HT-29 (cell line): Measurements from ENCODE around the gene SMTNL2. TPM values are rescaled to one million over a fixed set of nuclear protein-coding genes. Genes with fewer than 3 reads are reported as not detected.
"Not testable (repeated sequence)": the region's sequence is repeated elsewhere in the genome, so short reads cannot be mapped to it uniquely, and the experiment has no call there.

ENCODE experiments used
- DNase-seq: peaks from one replicate; pipeline ENCODE4 v3.0.0-alpha.2; 2015; ENCODE audit warnings: low spot score
- total RNA-seq: library from RNA; depleted of rRNA; stranded (reverse); fragments of >200 nt; shearing (Covaris generic); gene quantifications from 2 replicates; pipeline ENCODE4 v1.2.3, GENCODE V29; 2014

The SMTNL2 gene
- total RNA-seq, 1 experiment from 2014 or later, result not detected

DNA sequence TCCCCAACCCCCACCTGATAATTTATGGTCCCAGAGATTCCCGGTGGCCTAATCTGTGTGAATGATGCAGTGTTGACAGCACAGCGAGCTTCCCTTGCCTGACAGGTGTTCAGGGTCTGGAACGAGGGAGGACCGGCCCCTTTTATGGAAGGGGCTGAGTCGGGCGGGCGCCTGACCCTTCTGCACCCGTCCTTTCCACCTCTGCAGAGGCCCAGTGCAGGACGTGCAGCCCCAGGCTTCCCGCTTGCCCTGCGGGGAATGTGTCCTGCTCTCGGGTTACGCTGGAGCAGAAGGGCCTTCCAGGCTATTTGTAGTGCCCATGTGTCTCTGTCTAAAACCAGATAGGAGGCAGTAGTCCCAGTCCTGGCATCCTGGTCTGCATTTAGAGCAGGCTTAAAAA is 16.2 kb downstream of the SMTNL2 start:
- no peak for DNase-seq

DNA sequence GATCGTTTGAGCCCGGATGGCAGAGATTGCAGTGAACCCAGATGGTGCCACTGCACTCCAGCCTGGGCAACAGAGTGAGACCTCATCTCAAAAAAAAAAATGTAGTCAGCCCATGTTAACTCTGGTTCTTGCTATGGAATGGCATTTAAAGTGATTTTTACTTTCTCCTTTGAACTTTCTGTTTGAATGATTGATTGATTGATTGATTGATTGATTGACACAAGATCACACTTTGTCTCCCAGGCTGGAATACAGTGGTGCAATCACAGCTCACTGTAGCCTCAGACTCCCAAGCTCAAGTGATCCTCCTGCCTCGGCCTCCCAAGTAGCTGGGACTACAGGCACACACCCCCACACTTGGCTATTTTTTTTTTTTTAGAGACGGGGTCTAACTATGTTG is 17.0 kb downstream of the SMTNL2 start:
- no peak for DNase-seq

DNA sequence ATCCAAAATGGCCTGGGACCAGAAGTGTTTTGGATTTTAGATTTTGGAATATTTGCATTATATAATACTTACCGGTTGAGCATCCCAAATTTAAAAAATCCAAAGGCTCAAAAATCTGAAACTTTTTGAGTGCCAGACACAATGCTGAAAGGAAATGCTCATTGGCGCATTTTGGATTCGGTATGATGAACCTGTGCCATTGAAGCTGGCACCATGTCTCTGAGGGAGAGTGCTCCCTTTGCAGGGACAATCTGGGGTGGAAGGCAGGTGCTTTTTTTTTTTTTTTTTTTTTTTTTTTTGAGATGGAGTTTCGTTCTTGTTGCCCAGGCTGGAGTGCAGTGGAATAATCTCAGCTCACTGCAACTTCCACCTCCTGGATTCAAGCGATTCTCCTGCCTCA is 17.7 kb downstream of the SMTNL2 start:
- DNase-seq, result no peak

DNA sequence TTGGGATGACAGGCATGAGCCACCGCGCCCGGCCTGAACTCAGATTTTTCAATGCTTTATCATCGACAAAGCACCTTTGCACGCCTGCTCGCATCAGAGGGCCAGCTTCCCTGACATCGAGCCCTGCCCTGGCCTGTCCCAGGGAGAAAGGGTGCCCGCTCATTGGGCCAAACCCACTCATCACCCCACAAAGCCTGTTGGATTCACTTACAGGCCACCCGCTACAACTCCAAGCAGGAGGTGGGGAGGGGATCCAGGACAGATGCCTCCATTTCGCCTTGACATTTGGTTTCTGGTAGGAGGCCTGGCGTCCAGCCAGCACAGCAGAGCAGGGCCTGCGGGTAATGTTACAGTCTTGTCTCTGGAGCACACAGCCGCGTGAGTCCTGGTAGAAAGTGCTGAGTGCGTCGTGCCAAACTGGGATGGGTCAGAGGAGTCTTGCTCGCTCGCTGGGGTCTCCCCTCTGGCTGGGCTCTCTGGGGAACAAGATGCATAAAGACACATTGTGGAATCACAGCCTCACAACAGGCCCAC is 19.8 kb downstream of the SMTNL2 start:
- DNase-seq, result no peak

DNA sequence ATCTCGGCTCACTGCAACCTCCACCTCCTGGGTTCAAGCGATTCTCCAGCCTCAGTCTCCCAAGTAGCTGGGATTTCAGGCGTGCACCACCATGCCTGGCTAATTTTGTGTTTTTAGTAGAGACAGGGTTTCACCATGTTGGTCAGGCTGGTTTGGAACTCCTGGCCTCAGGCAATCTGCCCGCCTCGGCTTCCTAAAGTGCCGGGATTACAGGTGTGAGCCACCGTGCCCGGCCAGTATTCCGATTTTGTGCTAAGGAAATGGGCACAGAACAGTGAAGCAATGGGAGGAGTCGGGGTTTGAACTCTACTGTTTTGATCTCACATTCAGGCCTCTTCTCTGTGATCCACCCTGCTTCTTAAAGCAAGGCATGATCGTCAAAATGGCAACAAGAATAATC is 20.4 kb downstream of the SMTNL2 start:
- not testable (repeated sequence) for DNase-seq

DNA sequence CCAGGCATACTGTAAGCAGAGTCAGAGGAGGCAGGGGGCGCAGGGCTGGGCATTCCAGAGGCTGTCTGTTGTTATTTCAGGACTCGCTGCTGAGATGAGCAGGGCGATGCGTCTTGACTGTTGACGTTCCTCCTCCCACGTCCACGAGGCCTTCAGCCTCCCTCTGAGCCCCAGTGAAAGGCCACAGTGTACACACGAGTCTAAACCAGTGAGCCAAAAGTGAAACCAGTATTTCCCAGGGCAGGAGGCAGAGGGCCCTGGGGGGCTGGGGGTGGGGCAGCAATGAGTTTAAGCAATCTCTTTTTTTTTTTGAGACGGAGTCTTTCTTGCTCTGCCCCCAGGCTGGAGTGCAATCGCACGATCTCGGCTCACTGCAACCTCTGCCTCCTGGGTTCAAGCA is 21.5 kb downstream of the SMTNL2 start:
- DNase-seq, result no peak

DNA sequence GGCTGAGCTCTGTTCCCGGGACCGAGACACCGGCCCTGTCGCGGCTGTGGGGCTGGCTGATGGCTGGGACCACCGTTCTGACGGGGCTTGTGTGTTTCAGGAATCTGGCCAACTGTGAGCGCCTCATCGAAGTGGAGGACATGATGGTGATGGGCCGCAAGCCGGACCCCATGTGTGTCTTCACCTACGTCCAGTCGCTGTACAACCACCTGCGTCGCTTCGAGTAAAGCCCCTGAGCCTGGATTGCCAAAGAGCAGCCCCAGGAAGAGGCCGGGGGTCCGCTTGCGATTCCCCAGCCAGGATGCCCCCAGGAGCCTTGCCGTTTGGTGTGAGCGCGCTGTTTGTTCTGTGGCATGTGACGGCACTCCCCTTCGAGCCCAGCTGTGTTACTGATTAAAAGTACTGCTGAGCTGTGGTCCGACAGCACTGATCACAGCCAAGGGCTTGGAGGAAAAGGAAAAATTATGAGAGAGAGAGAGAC is 23.0 kb downstream of the SMTNL2 start:
- no peak for DNase-seq

DNA sequence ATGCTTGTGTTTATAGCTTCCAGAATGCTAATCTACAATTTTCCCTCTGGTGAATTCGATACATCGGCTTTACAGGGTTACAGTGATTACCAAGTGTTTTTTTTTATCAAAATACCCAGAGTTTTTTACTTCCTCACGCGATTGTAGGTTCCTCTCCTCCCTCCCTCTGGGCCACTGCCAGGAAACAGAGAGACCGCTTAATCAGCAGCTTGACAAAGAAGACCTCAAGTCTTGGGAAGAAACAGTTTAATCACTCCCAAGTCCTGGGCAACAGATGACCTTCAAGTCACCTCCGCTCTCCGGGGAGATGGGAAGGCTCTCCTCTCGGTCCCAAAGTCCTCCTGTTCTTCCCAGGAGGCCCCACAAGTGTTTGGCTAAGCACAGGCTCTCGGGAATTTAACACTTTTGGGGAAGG is 23.5 kb downstream of the SMTNL2 start:
- DNase-seq, result no peak

DNA sequence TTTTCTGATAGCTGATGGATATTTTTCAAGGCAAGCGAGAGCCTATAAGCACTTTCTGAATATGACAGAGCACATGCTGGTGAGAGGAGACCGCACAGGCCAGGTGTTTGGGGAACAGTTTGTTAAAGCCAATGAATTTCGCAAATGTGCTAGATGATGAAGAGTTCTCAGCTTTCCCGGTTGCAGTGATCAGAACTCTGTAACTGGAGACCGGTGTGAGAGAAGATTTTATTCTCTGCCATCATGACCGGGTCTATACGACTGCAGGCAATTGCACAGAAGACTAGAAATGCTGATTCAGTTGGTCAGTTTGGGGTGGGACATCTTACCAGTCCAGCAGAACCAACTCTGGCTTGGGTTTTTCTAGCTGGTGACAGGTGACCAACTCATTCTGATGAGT is 25.4 kb downstream of the SMTNL2 start:
- DNase-seq, result no peak

DNA sequence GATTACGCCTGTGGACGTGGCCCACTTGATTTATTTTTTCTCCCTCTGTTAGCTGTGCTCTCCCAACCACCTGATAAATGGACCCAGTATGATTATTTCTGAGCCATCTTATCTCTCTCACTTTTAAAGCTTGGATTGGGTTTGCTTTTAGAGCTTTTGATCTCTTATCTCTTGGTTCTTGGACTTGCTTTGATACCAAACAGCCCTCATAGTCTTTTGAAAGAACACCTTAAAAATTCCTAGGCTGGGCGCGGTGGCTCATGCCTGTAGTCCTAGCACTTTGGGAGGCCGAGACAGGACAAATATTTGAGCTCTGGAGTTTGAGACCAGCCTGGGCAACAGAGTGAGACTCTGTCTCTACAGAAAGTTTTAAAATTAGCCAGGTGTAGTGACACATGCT is 25.8 kb downstream of the SMTNL2 start:
- no peak for DNase-seq

DNA sequence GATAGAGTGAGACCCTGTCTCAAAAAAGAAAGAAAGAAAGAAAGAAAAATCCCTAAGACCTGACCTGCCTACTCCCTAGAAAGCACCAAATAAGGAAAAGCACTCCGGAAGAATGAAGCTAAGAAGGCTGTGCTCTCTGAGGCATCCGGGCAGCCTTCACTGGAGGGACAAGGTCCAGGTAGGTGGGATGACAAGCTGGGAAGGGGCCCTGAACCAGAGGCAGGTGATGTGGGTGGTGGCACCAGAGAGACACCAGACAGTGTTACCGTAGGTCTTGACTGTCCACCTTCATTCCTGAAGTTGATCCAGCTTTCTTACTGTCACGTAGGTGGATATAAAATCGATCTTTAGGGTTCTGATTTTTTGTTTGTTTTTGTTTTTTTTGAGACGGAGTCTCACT is 26.3 kb downstream of the SMTNL2 start:
- DNase-seq, result no peak

DNA sequence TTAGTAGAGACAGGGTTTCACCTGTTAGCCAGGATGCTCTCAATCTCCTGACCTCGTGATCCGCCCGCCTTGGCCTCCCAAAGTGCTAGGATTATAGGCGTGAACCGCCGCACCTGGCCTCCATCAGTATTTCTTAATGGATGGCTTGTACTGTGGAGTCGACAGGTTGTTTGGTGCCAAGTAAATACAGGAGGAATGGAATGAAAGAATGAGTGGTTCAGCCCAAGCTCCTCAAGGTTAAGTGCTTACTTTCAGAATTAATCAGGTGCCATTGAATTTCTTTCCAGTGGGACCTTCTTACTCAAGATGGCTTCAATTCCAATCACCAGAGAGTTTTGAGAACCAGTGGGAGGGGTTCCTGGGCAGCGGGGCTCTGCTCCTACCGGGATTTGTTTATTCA is 32.1 kb downstream of the SMTNL2 start:
- no peak for DNase-seq

DNA sequence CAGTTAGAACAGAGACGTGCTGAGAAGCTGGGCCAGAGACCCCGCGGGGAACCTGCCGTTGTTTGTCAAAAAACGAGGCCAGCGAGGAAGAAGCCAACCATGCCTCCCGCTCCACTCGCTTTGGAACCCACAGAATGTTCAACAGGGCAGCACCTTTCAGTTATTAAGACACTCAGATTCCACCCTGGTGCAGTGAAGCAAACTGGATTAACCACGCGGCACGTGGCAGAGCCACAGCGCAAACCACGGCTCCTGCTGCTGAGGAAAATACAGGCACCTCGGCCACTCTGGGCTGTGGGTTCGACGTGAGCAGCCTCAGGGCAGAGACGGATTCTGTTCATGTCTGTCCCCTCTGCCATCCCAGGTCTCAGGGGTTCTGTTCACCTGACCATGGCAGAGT is 32.8 kb downstream of the SMTNL2 start:
- no peak for DNase-seq

DNA sequence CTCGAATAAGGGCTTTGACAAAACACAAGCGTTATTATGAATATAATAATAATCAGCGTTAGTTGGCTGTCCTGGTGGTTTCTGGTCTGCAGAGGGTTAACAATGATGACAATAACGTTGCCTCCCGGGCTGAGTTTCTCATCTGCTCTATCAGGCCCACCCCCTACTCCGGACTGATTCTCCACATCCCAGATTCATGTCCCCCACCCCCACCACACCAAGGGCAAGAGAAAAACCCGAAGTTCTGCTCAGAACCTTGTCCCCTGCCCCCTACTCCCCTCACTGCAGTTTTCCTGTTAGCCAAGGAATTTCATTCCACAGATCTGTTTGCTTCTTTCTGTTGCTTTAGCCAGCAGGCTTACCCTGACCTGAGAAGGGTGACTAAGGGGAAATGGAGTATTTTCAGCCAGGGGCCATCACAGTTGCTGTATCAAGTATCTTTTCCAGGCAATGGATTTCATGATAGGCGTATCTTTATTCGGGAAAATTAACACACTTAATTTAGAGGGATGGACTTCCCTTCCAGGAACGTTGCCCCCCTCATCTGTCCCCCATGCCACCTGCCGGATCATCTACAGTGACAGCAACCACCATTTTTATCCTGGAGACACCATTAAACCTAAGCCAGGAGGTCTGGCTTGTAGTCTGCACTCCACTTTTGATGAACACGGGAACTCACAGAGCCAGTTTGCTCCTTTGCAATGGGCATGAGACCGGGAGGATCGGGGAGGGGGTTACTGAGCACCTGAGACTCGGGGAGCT is 33.4 kb downstream of the SMTNL2 start:
- DNase-seq, result no peak

DNA sequence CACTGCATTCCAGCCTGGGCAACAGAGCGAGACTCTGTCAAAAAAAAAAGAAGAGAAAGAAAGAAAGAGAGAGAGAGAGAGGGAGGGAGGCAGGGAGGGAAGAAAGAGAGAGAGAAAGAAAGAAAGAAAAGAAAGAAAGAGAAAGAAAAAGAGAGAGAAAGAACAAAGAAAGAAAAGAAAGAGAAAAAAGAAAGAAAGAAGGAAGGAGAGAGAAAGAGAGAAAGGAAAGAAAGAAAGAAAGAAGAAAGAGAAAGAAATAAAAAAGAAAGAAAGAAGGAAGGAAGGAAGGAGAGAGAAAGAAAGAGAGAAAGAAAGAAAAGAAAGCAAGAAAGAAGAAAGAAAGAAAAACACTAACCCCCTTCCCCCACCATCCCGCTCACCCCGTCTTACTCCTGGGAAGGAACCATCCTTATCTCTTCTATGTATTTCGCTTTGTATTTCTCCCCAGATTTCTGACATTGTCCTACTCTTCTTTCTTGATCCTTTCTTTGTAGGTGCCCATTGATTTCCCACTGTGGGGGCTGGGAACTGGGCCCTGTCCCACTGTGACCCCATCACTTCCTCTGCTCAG is 36.3 kb downstream of the SMTNL2 start:
- no peak for DNase-seq

DNA sequence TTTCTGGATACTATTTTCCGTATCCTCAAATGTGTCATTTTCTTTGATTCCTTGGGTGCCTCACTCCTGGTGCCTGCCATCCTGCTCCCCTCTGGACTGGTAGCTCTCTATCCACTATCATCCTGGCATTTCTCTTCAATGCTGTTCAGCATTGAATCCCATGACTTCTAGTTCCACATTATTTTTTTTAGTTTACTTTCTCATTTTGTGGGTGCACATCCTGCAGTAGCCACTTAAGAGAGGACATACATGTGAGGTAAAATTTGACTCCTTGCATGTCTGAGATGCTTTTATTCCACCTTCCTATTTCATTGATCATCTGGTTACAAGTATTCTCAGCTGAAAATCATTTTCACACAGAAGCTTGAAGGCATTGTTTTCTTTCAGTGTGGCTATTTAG is 38.0 kb downstream of the SMTNL2 start:
- DNase-seq, result no peak

DNA sequence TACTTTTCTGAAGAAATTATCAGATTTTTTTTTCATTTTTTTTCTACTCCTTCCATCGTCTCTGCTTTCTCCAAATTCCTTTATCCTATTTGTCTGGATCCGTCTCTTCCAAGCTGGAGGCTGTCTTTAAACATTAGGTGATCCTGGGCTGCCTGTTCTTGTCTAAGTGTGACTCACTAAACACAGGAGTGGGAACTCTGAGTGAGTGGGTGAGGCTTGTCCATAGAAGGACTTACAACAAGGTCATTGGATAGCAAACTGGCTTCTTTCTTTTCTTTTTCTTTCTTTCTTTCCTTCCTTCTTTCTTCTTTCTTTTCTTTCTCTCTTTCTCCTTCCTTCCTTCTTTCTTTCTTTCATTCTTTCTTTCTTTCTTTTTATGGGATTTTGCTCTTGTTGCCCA is 38.9 kb downstream of the SMTNL2 start:
- no peak for DNase-seq

DNA sequence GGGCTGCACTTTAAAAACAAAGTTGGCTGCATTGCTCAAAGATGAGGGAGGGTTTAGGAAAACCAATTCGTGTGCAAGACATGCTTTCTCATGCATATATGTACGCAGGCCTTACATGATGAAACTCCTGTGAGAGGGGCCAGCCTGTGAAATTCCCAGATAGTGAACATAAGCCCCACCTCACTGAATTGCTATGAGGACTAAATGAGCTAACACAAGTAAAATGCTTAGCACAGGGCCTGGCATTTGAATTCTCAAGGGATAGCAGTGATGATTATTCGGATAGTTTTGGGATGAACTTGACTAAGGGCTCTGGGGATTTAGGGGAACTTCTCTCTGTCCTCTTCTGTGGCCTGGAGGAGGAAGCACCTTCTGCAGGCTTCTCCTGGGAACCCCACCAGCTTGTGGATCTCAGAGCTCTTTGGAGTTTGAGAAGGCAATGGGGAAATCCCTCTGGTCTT is 40.2 kb downstream of the SMTNL2 start:
- not testable (repeated sequence) for DNase-seq

DNA sequence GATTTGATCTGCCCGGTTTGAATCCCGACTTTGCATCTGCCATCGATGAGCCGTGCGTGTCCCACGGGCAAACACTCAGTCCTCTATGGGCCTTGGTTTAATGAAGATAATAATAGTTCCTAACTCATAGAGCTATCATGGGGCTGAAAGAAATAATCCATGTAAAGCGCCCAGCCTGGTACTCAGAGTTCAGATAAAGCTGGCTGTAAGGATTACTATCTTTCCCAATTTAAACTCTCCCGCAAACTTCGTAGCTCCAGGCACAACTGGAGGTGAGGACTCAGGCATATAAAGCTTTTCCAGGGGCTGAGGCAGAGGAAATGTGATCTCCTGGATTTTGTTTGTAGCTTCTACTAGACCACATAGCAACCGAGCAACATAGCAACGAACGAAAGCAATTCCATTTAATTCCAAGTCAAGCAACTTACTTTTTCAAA is 40.9 kb downstream of the SMTNL2 start:
- DNase-seq, result no peak

DNA sequence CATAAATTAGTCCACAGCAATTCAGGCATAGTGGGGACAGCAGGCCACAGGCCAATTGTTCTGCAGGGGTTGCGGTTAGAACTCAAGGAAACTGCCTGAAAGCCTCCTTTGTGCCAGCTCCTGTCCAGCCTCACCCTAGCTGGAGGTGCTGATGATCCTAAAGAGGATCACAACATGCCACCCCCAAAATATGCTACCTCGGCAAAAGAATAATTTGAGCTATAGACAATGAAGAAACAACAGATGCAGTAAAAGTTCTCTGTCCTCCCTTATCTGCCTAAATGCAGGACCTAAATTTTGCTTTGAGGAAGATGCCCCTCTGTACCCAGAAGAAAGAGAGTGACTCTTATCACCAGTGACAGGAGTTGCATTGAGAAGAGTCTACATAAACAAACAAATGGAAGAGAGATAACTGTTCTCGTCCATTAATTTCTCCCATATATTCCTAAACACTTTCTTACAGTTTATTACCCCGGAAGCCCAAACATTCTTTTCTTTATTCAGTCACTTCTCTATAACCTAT is 42.5 kb downstream of the SMTNL2 start:
- no peak for DNase-seq

DNA sequence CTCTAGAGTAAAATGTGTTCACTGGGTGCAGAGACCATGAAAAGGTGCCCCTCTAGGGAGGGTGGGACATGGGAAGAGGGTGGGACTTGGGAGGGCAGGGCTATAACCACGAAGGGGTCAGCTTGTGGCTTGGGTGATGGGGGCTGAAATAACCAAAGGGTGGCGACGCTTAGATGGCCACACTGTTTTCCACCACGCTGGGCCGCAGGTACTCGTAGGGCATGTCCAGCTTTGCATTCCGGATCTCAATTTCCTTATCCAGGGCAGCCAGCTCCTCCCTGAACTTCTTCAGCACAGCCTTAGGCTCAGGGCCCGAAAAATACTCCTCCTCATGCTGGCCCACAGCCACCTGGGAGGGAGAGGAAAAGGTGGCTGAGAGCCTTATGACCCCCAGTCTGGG is 47.1 kb downstream of the SMTNL2 start:
- DNase-seq, result no peak

DNA sequence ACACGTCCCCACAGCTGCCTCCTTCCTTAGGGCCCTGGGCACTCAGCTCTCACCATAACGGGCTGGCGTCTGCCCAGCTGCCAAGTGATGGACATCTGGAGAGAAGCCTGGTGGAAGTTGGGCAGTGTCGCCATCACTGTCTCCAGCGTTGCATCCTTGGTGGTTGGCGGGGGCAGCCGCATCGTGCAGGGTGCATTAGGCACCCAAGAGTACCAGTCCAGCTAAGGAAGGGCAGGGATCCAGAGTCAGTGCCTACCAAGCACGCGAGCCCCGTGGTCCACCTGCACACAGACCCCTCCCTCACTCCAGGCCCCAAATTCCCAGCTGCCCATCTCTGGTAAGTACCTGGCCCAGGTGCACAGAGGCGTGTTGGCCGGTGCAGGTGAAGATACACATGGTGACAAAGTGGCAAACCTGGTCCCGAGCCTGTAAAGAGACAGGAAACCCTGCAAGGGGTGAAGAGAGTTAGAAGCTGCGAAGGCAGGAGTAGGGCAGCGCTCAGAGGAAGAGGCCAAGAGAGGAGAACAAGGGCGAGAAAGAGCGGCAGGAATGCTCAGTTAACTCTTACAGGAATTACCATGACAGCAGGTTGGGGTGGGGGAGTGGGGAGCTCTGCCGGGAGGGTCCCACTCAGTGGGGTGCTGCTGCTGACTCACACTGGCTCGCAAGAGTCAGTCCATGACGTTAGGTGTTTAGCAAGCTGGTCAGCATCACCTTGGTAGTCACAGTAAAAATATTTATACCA is 47.7 kb downstream of the SMTNL2 start:
- DNase-seq, result no peak
